OCI-LY1 (cell line): ENCODE data around the gene CRTAC1.

Source experiments
- EZH2 ChIP-seq: fragments of 200-600 bp; sonication (generic), shearing (Covaris generic); IDR thresholded peaks from 2 replicates; pipeline ENCODE4 v1.8.0; 2017; ENCODE audit warnings: borderline replicate concordance, mixed run types, mild to moderate bottlenecking, antibody characterized with exemption, low read length, moderate library complexity, mixed read lengths
- TF ChIP-seq, protein P1 (sequence below): fragments of 200-600 bp; sonication (generic), shearing (Covaris generic); IDR thresholded peaks from 2 replicates; pipeline ENCODE4 v1.5.1; 2017; ENCODE audit warnings: mild to moderate bottlenecking, antibody characterized with exemption, low read length, moderate library complexity, mixed read lengths

DNA sequence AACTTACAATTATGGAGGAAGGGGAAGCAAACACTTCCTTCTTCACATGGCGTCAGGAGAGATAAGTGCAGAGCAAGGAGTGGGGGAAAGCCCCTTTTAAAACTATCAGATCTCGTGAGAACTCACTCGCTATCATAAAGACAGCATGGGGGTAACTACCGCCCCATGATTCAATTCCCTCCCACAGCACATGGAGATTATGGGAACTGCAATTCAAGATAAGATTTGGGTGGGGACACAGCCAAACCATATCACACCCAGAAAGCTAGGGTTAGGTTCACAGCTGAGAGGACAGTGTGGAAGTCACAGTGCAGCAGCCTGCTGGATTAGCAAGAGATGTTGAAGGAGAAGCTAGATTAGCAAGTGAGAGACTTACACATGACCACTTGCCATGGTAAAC lies 81.6 kb downstream of the CRTAC1 start:
- TF ChIP-seq EZH2 = no peak
- TF ChIP-seq, protein P1, sequence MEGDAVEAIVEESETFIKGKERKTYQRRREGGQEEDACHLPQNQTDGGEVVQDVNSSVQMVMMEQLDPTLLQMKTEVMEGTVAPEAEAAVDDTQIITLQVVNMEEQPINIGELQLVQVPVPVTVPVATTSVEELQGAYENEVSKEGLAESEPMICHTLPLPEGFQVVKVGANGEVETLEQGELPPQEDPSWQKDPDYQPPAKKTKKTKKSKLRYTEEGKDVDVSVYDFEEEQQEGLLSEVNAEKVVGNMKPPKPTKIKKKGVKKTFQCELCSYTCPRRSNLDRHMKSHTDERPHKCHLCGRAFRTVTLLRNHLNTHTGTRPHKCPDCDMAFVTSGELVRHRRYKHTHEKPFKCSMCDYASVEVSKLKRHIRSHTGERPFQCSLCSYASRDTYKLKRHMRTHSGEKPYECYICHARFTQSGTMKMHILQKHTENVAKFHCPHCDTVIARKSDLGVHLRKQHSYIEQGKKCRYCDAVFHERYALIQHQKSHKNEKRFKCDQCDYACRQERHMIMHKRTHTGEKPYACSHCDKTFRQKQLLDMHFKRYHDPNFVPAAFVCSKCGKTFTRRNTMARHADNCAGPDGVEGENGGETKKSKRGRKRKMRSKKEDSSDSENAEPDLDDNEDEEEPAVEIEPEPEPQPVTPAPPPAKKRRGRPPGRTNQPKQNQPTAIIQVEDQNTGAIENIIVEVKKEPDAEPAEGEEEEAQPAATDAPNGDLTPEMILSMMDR = no peak
